Epithelial cell of prostate (primary cell): ENCODE results near the gene AHNAK2.

ENCODE experiments used
- DNase-seq: peaks from one replicate; pipeline ENCODE4 v3.0.0-alpha.2; 2011; ENCODE audit warnings: low read depth, low spot score
- H3K27ac ChIP-seq: fragments of 450-650 bp; 2 replicates; pipeline ENCODE4 v1.5.1; 2017; ENCODE audit warnings: mild to moderate bottlenecking

AHNAK2 gene

DNA sequence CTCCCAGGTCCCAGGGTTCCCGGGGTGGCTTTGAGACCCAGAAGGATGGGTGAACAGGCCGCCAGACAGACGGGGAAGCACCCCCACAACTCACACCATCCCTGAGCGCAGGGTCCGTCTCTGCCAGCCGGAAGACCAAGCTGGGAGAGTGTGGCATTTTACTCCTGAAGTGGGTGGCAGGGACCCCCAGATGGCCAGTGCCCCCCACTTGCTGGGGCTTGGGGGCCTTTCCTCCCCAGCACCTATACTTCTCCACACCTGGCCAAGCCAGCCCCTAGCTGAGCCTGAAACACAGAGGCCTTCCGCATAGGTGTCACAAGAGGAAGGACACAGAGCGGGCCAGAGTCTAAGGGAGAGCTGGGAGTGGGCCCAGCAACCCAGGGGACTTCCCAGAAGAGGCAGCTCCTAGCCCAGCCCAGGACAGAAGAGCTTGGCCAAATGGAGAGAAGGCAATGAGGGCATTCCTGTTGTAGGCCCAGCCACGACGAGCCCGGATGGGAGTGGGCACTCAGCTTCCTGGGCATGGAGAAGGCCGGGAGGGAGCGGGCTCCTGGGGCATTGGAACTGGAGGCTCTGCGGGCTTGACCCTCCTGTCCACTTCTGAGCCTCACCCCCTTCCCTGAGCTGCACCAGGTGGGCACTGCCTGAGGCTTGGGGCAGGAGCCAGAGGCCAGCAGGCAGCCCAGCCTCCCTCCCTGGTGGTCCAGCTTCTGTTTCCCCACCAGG, 3.3 kb downstream of the AHNAK2 start:
- DNase-seq: no peak
- H3K27ac ChIP-seq: peak overlapping the region; percentile 100

DNA sequence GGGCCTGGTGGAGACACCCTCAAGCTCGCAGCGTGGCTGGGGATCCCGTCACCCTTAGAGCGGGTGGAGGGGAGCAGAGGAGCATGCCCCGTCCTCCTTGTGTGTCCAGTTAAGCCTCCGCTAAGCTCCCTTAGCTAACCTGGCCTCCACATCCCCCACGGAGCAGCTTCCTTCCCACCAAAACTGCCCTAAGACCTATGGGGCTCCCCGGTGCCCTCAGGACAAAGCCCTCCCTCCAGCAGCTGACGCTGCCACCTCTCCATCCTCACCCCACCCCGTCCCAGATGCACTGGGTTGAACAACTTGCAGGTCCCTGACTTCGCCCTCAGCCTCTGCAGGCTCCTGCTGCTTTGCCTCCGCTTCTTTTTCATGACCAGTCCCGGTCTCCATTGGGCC, 4.0 kb downstream of the AHNAK2 start:
- peak overlapping the region; percentile 100 for H3K27ac ChIP-seq
- no peak for DNase-seq

DNA sequence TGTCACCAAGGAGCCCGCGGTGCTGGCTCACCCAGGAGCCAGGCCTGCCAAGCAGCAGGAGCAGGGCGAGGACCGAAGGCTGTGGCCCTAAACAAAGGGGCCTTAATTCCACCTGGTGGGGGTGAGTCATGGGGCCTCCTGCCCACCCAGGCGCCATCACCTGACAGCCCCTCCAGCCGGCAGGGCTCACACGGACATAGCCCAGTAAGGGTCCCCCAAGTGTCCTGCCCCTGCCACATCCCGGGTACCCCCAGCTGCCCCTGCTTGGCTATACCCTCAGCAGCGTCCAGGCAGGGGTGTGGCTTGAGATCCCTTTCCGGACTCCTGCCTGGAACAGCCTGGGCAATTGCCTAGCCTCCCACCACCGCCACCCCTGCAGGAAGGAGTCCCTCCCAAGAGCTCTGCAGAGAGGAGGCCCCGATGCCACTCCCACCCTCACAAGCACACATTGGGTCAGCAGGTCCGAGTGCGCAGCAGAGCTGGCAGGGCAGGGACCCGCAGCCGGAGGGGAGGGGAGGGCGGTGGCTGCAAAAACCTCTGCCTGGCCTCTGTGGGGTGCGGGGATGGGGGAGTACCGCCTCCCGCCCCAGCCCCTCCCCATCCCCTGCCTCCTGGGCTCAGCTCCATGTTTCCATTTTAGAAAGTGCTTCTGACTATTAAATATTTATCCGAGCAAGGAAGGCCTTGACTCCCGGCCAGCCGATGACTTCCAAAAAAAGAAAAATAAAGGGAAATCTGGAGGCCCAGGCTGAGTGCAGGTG, 4.6 kb downstream of the AHNAK2 start:
- DNase-seq: peak; percentile 94
- H3K27ac ChIP-seq: peak overlapping the region; percentile 100

DNA sequence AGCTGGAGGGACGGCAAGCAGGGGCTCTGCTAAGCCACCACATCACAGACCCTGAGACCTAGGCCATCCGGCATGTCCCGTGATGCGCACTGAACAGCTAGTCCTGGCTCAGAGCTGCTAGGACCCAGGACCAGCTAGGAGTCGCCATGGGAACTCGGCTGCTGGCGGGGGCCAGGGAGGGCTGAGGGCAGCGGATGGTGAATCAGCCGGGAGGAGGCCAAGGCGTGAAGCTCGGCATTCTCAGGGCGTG, 5.1 kb downstream of the AHNAK2 start:
- H3K27ac ChIP-seq: peak overlapping the region; percentile 100
- DNase-seq: no peak

DNA sequence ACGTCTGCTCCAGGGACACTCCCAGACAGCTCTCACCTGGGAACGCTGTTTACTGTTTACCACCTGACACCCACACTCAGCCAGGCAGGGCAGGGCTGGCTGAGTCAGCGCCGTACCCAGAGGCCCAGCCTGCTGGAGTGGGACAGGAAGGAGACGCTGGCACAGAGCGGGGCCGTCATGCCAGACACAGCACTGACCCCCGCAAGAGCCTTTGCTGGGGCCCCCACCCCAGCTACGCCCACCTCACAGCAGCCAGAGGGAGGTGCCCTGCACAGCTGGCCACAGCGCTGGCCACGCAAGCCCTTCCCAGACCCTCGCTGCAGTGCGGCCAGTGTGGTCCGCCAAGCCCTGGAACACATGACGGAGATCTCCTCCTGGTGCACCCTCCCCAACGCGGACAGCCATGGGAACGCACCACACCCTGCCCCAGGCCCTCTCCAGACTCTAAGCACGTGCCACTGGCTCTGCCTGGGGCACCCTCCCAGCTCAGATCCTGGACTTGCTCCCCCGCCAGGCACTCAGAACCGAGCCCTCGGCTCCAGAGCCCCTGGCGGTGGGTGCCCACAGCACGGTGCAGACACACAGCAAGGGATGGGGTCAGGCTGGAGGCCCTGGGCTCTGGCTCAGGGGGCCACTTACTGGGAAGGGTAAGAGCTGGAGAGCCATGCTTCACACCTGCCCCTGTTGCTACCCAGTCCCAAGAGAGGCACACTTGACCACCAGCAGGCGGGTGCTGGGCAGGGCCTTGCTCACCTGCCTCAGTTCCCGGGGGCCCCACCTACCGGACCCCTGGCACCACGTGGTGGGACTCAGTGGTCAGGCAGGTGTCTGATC, 5.7 kb downstream of the AHNAK2 start:
- H3K27ac ChIP-seq: peak overlapping the region; percentile 100
- peak; percentile 93 for DNase-seq

DNA sequence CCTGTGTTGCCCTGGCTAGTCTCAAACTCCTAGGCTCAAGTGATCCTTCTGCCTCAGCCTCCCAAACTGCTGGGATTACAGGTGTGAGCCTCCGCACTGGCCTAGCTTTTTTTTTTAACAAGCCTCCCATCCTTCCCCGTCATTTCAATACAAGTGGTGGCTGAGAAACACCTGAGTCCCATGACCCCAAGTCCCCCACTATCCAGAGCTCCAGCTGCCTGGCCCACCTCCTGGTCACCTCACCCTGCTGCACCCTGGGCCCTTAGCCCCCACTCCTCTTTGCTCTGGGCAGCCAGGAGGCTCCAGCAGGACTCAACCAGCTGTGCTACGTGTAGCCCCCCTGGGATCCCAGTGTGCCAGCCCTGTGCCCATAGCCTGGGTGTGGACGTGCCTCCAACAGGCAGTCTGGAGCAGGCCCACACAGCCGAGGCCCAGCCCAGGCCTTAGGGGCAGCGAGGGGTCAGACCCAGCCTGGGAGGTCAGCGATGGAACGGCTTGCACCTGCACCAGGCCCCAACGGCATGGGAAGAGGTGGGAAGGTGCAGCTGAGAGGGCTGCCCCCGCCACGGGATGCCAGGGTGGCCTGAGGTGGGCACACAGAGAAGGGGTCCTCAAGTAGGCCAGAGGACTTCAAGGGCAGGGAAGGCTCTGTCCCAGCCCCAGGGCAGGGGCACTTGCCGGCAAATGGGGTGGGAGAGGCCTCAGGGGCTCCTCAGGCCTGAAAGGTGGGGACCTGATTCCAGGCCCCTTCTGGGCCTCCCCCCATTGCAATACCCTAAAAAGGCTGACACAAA, 6.5 kb downstream of the AHNAK2 start:
- H3K27ac ChIP-seq: peak overlapping the region; percentile 100
- no peak for DNase-seq

DNA sequence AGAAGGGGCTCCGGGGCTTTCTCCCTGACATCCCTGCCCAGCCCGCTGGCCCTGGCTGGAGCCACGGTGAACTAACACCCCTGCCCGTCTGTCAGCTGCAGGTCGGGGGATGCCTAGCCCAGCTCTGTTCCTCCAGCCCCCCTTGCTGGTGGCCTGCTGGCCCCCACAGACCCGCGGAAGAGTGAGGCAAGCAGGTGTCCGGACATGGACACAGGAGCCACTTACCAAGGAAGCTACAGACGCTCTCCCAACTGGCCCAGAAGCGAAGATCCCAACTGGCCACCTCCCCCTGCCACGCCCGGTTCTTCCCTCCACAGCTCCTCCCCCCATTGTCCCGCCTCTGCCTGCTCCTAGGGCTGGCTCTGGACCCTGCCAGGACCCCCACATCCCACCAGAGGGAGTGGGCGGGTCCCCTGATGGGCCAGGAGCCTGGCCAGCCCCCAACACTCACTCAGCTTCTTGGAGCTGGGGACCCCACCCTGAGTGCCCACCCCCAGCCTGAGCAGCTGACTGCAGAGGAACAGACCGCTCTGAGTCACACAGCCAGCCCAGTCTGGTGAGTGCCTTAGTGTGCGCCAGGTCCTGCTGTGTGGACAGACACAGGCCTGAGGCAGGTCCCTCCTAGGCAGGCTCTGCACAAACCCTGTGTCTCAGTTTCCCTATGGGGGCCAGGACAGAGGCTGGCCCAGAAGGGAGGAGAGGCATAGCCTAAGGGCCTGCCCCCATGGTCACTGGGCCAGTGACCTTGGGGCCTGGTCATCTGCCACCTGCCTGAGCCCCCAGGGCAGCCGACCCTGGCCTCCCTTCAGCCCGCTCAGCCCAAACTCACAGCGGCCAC, 7.7 kb downstream of the AHNAK2 start:
- peak; percentile 72 for DNase-seq
- H3K27ac ChIP-seq: peak overlapping the region; percentile 100

DNA sequence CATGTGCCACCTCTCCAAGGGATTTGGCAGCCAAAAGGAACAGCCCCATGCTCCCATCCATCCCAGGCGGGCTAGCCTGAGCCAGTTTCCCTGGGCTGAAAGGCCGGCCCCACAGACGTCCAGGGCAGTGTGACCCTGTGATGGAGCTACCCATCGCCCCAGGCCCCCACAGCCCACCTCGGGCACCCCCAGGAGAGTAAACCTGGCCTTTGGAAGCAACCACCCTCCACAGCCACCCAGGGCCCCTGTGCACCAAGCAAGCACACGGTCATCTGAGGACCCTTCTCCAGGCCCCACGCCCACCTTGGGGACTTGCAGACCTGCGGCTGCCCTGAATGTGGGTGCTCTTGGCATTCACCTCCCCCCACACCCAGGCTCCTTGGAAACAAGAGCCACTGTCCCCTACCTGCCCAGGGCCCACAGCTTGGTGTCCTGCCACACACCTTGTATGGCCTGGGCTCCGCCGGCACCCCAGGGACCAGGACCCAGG, 8.4 kb downstream of the AHNAK2 start:
- peak overlapping the region; percentile 100 for H3K27ac ChIP-seq
- DNase-seq: no peak

DNA sequence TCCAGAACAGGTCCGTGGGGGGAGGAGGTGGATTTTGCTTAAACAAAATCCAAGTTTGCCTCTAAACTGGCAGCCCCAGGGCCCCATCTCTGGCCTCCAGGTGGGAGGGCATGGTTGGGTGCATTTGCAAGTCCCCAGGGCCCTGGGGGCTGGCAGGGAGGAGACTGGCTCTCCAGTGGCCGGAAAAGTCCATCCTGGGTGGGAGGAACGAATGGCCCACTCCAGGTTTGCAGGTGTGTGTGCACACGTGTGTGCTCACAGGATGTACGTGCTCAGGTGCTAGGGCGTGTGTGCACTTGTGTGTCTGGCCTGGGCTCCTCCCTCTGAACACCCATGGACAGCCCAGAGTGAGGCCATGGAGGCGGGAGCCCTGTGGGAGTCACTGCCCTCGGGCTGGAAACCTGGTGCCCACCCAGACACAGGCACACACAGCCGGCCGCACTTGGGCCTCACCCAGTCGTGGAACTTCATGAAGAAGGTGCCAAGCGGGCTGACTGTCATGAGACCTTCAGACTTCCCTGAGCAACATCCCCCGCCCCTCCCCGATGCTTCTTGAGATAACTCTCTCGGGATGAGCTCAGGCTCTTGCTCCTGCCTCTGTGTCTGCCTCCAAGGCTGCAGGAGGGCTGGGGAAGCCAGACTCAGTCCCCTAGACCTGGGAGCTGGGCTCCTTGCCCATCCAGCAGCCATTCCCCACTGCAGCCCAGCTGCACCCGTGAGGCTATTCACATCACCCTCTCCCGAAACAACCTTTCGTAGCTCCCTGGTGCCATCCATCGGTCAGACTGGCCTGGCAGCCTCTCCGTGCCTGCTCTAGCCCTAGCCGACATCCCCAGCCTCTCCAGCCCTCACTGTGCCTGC, 9.4 kb downstream of the AHNAK2 start:
- H3K27ac ChIP-seq: peak overlapping the region; percentile 100

DNA sequence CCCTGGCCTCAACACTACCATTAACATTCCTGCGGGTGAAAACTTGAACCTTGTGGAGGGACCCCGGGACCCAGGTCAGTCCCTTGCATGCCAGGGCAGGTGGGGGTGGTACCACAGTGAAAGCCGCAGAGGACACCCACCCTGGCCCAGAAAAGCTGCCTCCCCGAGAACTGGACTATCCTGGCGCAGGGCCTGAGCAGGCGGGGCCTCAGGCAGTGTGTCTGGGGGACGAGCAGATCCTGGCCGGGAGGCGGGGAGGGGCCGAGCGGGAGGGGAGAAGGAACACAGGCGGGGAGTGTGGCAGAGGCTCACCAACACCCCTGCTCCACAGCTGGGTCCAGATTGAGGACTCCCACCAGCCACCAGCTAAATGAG, 10.0 kb downstream of the AHNAK2 start:
- peak overlapping the region; percentile 100 for H3K27ac ChIP-seq
- DNase-seq: no peak

More for the DNA sequence above, 9.4 kb downstream of the AHNAK2 start:
- DNase-seq: peak; percentile 91

DNA sequence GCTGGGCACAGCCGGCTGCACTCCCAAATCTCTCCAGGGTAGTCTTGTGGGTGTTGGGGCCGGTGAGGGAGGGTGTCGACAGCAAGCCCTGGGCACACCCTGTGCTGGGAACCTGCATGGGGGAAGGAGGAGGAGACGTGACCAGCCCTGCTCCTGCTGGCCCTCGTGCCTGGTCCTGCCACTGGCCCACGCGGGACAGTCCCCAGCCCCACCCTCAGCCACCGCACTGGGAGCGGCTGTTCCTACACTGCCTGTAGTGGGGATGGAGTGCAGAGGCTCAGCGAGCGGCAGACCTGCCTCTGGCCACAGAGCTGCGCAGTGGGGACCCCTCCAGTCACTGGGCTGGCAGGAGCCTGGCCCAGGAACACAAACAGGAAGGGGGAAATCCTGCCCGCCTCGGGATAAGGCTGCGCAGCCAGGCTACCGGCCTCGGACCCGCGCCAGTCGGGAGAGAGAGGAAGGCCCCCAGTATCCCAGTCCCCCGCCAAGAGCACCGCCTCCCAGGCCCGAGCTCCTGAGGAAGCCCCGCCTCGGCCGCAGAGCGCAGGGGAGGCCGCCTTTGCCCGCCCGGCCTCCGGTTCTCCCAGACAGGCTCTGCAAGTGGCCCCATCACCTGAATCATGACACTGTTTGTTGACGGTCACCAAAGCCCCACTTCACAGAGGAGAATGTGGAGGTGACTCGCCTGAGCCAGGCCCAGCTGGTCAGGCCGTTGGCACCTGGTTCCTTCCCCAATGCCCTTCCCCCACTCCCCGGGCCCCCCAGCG, 10.6 kb downstream of the AHNAK2 start:
- no peak for DNase-seq
- H3K27ac ChIP-seq: peak overlapping the region; percentile 100

DNA sequence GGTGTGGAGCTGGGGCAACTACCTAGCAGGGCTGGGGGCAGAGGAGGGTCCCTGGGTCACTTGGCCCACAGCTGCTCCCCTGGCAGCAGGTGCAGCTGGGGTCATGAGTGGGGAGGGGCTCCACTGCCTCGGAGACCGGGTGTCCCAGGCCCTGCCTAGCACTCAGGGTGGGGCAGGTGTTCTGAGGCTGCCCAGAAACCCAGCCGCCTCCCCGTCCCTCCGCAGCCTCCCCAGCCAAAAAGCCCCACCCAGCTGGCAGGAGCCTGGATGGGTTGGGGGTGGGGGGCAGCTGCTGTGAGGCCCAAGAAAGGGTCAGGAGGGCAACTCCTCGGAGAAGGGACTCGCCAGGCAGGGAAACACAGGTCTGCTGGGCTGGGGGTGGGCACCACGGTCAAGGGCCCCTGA, 11.2 kb downstream of the AHNAK2 start:
- DNase-seq: no peak
- peak overlapping the region; percentile 100 for H3K27ac ChIP-seq

DNA sequence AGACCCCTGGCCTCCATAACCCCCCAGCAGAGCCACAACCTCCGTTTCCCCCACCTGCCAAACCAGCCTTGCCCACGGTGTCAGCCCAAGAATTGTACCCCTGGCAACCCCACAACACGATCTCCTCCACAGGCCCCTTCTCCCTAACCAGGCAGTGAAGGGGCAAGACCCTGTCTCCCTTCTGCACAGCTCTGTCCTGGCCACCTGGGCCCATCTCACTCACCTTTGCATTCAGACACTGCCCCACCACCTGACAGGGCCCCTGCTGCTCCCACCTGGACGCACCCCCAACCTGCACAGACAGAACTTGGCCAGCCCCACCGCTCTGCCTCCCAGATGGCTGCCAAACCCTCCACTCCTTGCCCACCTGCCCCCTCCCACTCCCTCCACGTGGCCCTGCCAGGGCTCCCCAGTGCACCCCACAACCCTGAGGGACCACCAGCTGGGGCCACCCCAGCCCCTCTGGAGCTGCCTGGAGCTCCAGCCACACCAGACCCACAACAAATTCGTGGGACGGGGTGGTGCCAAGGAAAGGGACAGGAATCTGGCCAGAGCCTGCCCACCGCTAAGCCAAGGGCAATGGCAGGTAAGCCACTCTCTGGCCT, 11.8 kb downstream of the AHNAK2 start:
- no peak for DNase-seq
- H3K27ac ChIP-seq: peak overlapping the region; percentile 100

DNA sequence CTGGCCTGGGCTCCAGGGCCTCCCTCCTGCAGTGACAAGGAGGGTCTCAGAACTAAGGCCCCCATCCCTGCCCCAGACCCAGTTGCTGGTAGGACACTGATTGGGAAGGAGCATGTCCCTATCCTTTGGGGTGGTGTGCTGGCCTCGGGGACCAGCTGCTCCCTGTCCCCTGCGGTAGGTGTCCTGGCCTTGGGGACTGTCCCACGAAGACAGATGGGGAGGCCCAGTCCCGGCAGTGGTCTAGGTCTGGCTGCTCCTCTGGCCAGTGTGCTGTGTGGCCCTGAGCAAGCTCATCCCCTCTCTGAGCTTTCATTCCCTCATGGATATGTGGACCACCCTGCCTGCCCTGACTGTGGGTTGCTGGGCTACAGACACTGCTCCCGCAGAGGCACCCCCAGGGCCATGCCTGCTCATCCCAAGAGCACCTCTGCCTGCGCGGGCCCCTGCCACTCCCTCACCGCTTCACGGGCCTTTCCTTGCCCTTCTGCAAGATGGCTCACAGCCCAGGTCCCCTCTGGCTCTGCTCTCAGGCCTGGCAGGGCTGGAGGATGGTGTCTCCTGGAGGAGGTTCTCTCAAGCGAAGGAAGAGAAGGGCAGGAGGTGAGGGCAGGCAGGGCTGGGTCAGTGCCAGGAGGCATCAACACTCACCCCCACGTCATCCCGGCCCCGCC, 12.5 kb downstream of the AHNAK2 start:
- no peak overlapping the region for H3K27ac ChIP-seq
- DNase-seq: no peak

DNA sequence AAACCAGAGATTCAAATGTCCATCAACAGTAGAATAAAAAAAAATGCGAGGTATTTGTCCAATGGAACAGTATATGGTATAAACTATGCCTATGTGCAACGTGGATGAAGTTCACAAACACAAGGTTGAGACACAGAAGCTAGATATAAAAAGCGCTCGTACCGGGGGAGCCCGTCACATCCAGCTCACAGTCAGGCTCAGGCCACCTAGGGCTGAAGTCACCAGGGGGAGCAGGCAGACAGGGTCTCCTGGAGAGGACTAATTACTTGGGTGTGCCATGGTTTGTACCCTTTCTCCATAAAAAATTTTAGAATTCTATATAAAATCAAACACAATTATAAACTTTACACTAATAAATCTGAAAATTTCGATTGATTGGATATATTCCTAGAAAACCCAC, 13.6 kb downstream of the AHNAK2 start:
- no peak for DNase-seq
- H3K27ac ChIP-seq: no peak overlapping the region

DNA sequence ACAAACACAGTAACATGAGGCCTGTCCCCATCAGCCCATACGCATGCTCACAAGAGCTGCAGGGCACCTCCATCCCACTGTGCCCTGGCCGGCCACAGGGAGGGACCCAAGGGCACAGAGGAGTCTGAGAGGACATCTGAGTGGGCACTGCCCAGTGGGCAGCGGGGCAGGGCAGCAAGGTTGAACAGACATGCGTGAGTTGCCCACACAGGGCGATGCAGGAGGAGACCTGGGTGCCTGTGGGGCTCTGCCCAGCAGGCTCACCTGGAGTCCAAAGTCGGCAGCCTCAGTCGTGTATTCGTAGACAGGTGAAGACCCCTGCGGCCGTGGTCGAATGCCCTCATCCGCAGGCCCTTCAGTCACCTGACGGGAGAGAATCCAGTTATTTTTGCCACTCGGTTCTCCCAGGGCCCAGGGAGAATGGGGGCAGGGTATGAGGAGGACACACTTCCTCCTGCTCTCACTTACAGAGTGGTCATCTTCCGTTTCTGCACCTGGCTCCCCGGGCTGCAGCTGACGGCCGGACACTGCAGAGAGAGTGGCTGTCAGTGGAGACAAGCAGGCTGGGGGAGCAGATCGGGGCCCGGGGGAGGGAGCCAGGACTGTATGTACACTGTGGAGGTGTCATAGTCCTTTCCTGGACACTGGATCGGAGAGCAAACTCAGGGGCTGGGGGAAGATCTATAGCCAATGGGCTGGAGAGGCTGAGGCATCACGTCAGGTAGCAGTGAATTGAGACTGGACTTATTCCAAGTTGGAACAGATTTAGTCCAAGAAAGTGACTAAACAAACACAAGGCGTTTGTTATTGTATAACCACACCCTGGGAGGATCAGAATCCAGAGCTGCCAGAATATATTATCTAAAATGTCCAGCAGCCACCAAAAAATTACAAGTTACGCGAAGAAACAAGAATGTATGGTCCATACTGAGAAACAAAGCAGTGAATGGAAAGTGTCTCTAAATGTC, 20.7 kb downstream of the AHNAK2 start:
- no peak overlapping the region for H3K27ac ChIP-seq
- no peak for DNase-seq
